Endometrial microvascular endothelial cells (primary cell): Measurements from ENCODE around the gene SNIP1. TPM values are rescaled to one million over a fixed set of nuclear protein-coding genes. Genes with fewer than 3 reads are reported as not detected.
"Not testable (repeated sequence)": the region's sequence is repeated elsewhere in the genome, so short reads cannot be mapped to it uniquely, and the experiment has no call there.

Experiments used
- in situ Hi-C: cut with HindIII; loops from 2 replicates; pipeline ENCODE4 v1.10.0; 2017; ENCODE audit warnings: low sequenced_read_pairs, low pct_unique_long_range_greater_than_20kb; ENCODE audit errors: inconsistent ontology term
- total RNA-seq: library from RNA; depleted of rRNA; stranded (reverse); fragments of >200 nt; gene quantifications from one replicate; pipeline ENCODE4 v1.2.3, GENCODE V29; 2015; ENCODE audit errors: inconsistent ontology term

SNIP1 gene, protein sequence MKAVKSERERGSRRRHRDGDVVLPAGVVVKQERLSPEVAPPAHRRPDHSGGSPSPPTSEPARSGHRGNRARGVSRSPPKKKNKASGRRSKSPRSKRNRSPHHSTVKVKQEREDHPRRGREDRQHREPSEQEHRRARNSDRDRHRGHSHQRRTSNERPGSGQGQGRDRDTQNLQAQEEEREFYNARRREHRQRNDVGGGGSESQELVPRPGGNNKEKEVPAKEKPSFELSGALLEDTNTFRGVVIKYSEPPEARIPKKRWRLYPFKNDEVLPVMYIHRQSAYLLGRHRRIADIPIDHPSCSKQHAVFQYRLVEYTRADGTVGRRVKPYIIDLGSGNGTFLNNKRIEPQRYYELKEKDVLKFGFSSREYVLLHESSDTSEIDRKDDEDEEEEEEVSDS
- total RNA-seq = 8.3 TPM

DNA sequence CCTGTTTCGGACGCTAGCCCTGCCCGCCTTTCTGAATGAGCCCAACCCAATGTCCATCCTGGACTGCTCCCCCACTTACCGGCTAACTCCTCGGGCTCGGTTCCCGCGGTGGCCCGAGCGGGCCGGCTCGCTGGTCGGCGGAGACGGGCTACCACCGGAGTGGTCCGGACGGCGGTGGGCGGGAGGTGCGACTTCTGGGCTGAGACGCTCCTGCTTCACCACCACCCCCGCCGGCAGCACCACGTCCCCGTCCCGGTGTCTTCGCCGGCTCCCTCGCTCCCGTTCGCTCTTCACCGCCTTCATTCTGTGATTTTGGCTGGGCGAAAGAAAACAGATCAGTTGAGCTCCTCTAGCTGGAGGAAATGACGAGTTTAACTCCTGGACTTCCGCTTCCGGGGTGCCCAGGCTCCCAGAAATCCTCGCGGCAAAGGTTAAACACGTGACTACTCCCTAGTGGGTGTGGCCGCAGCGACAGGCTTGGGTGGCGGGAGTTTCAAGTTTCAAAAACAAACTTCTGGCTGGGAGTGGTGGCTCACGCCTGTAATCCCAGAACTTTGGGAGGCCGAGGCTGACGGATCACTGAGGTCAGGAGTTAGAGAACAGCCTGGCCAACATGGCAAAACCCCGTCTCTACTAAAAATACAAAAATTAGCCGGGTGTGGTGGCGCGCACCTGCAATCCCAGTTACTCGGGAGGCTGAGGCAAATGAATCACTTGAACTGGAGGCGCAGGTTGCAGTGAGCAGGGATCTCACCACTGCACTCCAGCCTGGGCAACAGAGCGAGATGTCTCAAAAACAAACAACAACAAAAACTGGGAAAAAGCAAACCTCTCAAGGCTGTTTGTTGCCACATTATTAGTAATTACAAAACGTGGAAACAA lies at the start of gene SNIP1:
SNIP1 (minus strand) TSS at position 367 of the 882 bp plus-strand sequence; CDS start at position 303, 64 bp downstream.
- in situ Hi-C loops = no loop called here

- in situ Hi-C loops = no loop called here
These were observed 48.9 kb upstream of the SNIP1 start for GRCh38 chr1:37602750-37603694.

DNA sequence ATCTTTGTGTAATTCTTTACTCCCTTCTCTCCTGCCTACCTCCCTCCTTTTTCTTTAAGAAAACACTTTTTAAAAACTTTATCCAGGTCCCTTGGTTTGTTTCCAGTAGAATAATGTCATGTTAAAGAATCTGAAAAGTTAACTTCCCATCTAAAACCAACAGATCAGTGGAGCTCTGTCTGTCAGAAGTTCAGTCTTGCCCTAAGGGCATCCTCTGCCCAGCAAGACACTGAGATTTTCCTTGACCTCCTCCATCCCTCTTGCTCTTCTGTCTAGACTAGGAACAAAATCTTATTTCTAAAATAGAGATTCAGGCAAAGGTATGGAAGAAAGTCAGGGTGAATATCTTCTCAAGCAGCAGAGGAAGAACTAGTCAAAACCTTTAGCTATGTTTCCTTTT lies 47.3 kb upstream of the SNIP1 start:
- in situ Hi-C loops = no loop called here

- in situ Hi-C loops = loop anchor here (5.0 kb wide), 1 partner anchor 92 kb away; the partner anchor contains the start of gene CDCA8
These were observed 45.8 kb upstream of the SNIP1 start for GRCh38 chr1:37599940-37600339.

- in situ Hi-C loops = loop anchor here (5.0 kb wide), 1 partner anchor 96 kb away; the partner anchor contains the start of gene CDCA8
These were observed 42.1 kb upstream of the SNIP1 start for GRCh38 chr1:37596182-37596667.

- in situ Hi-C loops = loop anchor here (5.0 kb wide), 1 partner anchor 97 kb away; the partner anchor contains the start of gene CDCA8
These were observed 41.5 kb upstream of the SNIP1 start, which contains the start of gene GNL2 for GRCh38 chr1:37595440-37596181. TSS of gene GNL2 (minus strand) at chr1:37595937. CDS start at chr1:37595822, 115 bp downstream.

GRCh38 chr1:37593726-37594125 lies 39.6 kb upstream of the SNIP1 start:
- in situ Hi-C loops = no loop called here

DNA sequence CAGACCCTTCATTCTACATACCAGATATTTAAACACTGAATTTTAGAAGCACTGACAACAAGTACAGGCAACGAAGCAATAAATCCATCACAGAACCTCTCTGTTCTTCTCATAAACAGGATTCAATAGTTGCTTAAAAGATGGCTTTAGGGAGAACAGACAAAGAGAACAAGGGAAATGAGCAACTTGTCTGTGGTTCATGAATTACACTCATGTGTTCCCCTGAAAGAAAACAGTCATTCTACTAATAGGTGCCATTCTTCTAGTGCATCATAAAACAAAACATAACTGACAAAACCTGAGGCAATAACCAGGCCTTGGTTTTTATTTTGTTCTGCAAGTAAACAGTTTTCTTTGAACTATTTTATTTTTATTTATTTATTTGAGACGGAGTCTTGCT lies 34.8 kb upstream of the SNIP1 start:
- in situ Hi-C loops = no loop called here

DNA sequence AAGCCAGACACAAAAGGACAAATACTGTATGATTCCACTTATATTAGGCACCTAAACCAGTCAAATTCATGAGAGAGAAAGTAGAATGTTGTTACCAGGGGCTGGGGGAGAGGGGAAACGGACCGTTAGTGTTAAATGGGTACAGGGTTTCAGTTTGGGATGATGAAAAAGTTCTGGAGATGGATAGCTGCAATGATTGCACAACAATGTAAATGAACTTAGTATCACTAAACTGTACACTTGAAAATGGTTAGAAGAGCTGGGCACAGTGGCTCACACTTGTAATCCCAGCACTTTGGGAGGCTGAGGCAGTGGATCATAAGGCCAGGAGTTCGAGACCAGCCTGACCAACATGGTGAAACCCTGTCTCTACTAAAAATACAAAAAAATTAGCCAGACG lies 30.5 kb upstream of the SNIP1 start:
- in situ Hi-C loops = not testable (repeated sequence)

- in situ Hi-C loops = no loop called here
These were observed 21.6 kb upstream of the SNIP1 start for GRCh38 chr1:37575692-37576091.

GRCh38 chr1:37574834-37575480 lies 20.9 kb upstream of the SNIP1 start:
- in situ Hi-C loops = no loop called here

DNA sequence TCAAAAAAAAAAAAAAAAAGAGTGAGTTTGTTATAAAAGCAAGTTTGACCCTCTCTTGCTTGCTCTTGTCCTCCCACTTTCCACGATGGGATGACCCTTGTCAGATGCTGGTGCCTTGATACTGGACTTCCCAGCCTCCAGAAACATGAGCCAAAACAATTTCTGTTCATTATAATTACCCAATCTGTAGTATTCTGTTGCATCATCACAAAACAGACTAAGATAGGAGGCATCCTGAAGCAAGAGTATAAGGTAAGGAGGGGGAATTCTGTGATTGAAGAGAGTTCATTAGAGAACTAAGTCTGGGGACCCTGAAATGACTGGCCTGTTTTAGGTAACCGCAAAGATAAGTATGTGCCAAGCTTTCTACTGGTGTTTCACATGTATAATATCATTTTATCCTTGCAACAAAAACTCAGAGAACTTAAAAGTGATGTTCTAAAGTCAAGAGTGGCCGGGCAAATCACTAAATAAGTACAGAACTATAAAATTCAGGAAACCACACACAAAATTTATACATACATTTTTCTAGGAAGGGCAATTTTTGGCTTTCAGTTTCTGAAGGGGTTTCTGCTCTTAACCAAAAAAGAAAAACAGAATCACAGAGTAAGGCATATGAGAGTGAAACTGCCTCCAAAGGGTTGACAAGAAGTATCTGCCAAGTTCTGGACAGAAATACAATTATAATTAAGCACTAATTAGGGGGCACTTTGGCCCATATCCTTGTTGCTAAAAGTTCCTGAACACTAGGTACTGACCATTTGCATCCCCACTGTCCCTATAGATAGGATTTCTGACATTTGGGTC lies 16.6 kb upstream of the SNIP1 start:
- in situ Hi-C loops = no loop called here

DNA sequence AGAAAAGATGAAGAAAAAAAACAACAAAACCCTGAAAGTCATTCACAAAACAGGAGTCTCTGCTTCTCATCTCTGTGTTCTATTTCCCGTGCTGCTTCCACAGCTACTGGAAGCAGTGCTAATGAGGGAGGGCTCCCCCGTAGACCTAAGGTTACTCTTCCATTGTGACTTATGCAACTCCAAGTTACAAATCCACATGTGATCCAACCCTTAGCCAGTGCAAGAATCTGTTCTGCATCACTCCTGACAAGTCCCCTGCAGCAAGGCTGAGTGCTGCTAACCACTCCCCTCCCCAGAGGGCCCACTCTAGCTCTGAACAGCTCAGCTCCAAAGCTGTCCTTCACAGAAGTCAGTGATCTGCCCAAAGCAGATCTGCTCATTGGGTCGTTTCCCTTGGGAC lies 12.9 kb upstream of the SNIP1 start:
- in situ Hi-C loops = no loop called here

DNA sequence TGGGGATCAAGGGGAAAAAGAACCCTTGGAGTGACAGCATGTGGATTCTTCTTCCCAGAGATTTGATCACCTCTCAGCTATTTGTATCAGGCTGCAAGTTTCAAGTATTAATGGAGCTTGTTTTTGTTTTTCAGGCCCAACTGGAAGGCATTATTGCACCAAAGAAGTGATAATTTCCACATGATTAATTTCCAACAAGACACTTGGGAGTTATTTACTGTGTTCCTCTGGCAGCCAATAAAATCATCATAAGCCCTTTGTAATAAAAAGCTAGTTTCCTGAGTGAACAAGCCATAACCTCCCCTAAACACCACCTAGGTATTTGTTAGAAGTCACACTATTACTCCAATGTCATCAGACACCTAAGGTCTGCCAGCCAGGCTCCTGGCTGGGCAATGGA lies 10.8 kb upstream of the SNIP1 start:
- in situ Hi-C loops = no loop called here

DNA sequence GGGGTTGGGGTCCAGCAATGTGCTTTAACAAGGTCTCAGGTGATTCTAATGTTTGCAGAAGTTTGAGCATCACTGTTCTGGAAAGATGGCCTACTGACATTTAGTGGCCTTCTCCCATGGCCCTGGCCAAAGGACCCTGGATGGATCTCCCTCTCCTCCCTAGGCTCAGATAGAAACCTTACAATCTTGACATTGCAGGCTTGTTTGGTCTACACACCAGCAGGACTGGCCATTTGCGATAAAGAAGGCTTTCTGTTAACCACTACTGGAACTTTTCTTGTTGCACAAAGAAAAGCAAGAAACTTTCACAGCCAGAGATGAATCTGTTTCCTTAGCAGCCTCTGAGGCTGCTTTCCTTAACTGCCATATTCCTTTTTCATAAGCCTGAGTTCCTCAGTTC lies 8.9 kb upstream of the SNIP1 start:
- in situ Hi-C loops = no loop called here
